GM18858 (cell line): ENCODE measurements around the gene PPFIA2.
"Not testable (repeated sequence)": the region's sequence is repeated elsewhere in the genome, so short reads cannot be mapped to it uniquely, and the experiment has no call there.

Experiments
- ATAC-seq: cut with Tn5 transposase; IDR thresholded peaks from one replicate; pipeline ENCODE4 v1.9.1; 2021; ENCODE audit not compliant: unreplicated experiment

The PPFIA2 gene

DNA sequence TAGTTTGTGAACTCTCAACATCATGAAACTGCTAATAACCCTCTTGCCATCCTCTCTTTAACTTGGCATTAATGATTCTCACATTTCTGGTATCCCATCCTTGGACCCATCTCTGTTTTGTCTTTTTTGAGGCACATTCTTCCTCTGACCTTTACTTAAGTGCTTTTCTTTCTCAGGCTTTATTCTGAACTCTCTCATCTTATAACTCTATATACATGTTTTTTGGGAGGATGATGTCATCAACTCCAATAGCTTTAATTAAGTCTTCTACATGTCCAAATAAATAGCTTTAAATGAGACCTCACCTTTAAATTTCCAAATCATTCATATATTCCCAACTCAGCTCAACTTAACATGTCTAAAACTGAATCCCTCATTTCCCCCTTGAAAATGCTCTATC is 88.4 kb downstream of the PPFIA2 start:
- no peak for ATAC-seq

DNA sequence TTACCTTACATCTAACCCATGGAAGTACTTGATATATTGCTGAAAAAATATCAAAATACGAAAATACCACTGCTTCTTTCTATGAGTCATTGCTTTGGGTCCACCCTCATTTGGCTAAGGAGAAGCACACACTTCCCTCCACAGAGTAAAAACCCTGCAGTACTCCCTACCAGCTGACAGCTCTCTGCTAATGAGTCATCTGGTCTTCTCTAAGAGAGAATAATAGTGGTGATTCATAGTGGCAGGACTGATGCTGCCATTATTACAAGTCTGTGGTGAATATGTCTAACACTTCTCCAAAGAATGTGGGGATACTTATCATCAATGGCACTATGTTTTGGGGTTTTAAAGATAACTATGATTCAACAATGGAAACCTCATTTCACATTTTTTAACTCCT is 90.7 kb downstream of the PPFIA2 start:
- ATAC-seq = peak; percentile 99

GRCh38 chr12:81659310-81659709 is 99.8 kb downstream of the PPFIA2 start:
- ATAC-seq = not testable (repeated sequence)

DNA sequence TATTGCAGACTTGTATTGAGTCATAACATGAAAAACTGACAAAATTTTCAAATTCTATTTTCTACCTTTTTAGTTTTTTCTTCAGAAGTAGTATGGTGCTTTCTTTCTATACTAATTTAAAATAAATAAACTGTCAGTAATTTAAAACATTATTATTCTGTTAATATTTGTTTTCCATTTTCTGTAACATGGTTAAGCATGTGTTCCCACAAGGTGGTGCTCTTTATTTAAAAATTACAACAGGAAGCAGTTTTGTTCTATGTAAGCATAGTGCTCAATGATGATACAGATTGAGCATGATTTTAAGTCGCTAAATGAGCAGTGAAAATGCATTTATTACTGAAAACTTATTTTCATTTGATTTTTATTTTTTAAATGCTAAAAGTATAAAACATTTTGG is 114.6 kb downstream of the PPFIA2 start:
- ATAC-seq = peak; percentile 85

DNA sequence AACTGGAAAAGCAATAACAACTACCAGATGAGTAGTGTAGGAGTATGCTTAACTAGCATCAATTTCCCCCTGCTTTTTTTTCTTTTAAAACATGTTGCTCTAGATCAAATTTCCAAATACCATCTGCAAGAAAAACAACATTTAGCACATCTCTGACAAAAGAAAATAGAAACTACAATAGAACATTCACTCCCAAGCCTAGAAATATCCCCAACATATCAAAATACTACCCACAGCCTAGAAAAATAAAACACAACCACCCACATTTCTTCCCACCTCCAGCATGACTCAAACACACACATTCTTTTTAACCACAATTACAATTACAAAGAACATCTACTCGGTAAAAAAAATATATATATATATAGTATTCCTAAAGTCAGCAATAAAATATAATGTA is 120.0 kb downstream of the PPFIA2 start:
- ATAC-seq = no peak

GRCh38 chr12:81633127-81633526 is 126.0 kb downstream of the PPFIA2 start:
- no peak for ATAC-seq

GRCh38 chr12:81627336-81628189 is 131.6 kb downstream of the PPFIA2 start:
- no peak for ATAC-seq

GRCh38 chr12:81626406-81626805 is 132.7 kb downstream of the PPFIA2 start:
- ATAC-seq = no peak

DNA sequence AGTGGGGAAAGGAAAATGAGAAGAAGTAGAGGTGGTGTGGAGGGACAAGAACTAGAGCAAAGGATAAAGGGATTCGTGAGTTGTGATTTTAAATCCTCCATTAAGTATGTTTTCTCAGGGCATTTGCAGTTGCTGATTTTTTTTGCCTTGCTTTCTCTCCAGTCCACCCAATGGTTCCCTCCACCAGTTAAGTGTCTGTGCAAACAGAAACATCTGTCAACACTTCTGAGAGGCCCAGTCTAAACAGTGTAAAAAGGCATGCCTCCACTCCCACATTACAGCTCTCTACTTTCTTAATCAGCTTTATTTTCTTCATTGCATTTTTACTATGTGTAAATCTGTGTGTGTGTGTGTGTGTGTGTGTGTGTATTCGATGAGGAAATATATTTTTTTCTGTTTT is 141.2 kb downstream of the PPFIA2 start:
- no peak for ATAC-seq

DNA sequence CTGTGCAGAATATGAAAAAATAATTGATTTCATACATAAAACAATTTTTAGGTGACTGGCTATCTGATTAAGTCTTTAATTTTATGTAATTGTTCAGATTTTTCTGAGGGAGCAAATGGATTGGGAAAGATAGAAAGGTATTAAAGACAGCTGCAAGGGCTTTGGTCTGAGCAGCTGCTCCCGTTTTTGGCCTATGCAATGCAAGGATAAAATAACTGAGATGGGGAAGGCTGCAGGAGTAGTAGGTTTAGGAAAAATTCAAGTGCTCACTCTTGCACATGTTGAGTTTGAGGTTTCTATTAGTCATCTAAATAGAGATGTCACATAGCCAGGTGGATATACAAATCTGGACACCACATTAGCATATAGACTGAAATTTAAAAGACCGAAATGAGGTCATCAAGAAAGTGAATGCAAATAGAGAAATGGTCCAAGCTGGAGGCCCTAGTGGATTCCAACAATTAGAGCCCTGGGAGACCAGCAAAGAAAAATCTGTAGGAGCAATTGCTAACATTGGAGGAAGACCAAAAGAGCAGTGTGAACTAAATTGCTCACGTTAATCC is 144.0 kb downstream of the PPFIA2 start:
- ATAC-seq = no peak

GRCh38 chr12:81610955-81611889 is 147.9 kb downstream of the PPFIA2 start:
- ATAC-seq = peak; percentile 75

DNA sequence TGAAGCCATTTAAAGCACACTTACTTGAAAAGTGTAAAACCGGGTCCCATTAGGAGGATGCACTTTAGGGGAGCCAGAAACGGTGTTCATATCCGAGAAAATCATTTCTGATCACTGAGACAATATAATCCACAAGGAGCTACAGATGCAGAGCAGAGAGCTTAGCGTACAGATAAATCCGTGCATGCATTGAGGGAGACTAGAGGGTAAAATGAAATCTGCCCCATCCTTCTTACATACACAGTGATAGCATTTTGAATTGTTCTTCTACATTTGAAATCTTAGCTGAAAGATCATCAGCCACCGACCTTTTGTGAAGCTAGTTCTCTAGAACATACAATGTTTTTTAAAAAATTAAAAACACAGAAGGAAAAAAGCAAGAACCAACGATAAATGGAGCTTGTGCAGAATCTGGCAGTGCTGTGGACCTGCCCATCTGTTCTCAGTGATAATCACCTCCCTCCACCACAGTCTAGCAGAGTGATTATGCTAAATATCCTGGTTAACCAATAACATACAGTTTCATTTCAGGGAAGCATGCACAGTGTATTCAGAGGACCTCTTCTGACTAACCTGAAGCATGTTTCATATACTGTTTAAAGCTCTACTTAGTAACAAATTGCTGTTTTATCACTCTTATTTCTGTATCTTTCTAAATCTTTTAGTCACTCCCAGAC is 161.1 kb downstream of the PPFIA2 start:
- peak; percentile 77 for ATAC-seq

DNA sequence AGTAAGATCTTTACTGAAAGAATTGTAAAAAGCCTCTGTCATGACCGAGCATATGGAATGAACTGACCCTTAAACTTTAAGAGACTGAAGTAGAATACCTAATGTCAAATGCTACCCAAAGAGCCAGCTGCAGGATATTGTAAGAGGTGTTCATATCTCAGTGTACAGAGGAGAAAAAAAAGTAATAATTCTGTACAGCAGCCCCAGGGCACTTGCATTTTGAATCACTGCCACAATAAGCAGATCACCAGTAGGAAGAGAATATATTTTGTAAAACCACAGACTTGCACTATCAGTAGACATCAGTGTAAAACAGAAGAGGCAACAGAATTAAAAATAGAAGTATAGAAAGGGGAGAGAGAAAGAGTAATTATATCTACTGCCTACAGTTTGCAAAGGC is 162.6 kb downstream of the PPFIA2 start:
- no peak for ATAC-seq

DNA sequence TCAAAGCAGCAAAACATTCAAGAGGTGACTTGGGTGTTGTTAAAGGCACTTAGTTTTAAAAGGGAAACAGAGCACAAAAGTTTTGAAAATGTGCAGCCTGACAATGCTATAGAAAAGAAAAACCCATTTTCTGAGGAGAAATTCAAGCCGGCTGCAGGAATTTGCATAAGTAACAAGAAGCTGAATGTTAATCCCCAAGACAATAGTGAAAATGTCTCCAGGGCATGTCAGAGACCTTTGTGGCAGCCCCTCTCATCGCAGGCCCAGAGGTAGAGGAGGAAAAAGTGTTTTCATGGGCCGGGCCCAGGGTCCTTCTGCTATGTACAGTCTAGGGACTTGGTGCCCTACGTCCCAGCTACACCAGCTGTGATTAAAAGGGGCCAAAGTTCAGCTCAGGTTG is 167.9 kb downstream of the PPFIA2 start:
- no peak for ATAC-seq

DNA sequence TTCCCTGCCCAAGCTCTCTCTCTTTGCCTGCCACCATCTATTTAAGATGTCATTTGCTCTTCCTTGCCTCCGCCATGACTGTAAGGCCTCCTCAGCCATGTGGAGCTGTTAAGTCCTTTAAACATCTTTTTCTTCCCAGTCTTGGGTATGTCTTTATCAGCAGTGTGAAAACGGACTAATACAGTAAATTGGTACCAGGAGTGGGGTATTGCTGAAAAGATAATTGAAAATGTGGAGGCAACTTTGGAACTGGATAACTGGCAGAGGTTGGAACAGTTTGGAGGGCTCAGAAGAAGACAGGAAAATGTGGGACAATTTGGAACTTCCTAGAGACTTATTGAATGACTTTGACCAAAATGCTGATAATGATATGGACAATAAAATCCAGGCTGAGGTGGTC is 168.4 kb downstream of the PPFIA2 start:
- ATAC-seq = not testable (repeated sequence)

- ATAC-seq = no peak
Observed at GRCh38 chr12:81588235-81589008, 170.7 kb downstream of the PPFIA2 start.

DNA sequence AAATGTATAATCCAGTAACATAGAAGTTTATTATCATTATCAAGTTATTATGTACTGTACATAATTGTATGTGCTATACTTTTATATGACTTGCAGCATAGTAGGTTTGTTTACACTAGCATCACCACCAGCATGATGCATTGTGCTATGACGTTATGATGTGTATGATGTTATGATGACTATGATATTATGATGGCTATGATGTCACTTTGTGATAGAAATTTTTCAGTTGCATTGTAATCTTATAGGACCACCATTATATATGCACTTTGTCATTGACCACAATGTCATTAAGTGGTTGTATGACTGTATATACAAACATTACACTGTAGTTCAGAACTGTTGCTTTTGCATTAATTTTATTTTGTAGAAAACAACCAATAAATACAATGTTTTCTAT is 173.4 kb downstream of the PPFIA2 start:
- ATAC-seq = no peak

GRCh38 chr12:81573228-81573627 is 185.9 kb downstream of the PPFIA2 start:
- no peak for ATAC-seq

- ATAC-seq = no peak
Observed at GRCh38 chr12:81572411-81572810, 186.7 kb downstream of the PPFIA2 start.

DNA sequence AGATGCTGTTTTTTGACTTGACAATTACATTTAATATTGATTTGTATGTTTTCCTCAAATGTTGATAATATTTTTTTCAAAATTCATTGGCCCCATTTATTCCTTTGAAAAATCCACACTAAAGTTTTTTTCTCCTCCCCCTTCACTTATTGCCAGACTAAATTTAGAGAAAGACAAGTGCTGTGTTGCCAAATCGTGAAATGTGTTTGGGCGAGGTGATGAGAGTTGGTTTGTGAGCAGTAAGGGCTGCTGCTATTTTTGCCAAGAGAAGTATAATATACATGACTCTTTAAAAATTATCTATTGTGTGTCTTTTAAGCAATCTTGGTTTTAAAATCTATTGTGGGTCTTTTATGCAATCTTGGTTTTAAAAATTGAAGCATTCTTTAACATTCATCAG is 188.9 kb downstream of the PPFIA2 start:
- ATAC-seq = no peak
